Smooth muscle cell (in vitro differentiated cells): Measurements from ENCODE around the gene IQGAP3. TPM values are rescaled to one million over a fixed set of nuclear protein-coding genes. Genes with fewer than 3 reads are reported as not detected.

ENCODE experiments used
- DNase-seq: peaks from one replicate; lab custom pipeline; 2025; ENCODE audit not compliant: unreplicated experiment; lab: John Stamatoyannopoulos, UW
- H2AFZ ChIP-seq: fragments of 200-600 bp; sonication (generic); 2 replicates; pipeline ENCODE4 v1.6.0; 2016; ENCODE audit warnings: antibody characterized with exemption, low read depth, mild to moderate bottlenecking
- H3F3A ChIP-seq: fragments of 200-600 bp; sonication (generic); 2 replicates; pipeline ENCODE4 v1.6.0; 2017; ENCODE audit warnings: antibody characterized with exemption, low read depth
- H3K27ac ChIP-seq: fragments of 200-600 bp; sonication (generic); 2 replicates; pipeline ENCODE4 v1.5.1; 2016; ENCODE audit warnings: low read depth, mild to moderate bottlenecking
- H3K27me3 ChIP-seq: fragments of 200-600 bp; sonication (generic); 2 replicates; pipeline ENCODE4 v1.6.1; 2016; ENCODE audit warnings: low read depth, mild to moderate bottlenecking
- H3K36me3 ChIP-seq: fragments of 200-600 bp; sonication (generic); 2 replicates; pipeline ENCODE4 v1.5.1; 2016; ENCODE audit warnings: low read depth
- H3K4me1 ChIP-seq: fragments of 200-600 bp; sonication (generic); 2 replicates; pipeline ENCODE4 v1.5.1; 2016; ENCODE audit warnings: low read depth
- H3K4me2 ChIP-seq: fragments of 200-600 bp; sonication (generic); 2 replicates; pipeline ENCODE4 v1.6.0; 2016; ENCODE audit warnings: mild to moderate bottlenecking
- H3K4me3 ChIP-seq: fragments of 200-600 bp; sonication (generic); 2 replicates; pipeline ENCODE4 v1.5.1; 2016; ENCODE audit warnings: mild to moderate bottlenecking
- H3K79me2 ChIP-seq: fragments of 200-600 bp; sonication (generic); 2 replicates; pipeline ENCODE4 v1.6.0; 2016; ENCODE audit warnings: low read depth, mild to moderate bottlenecking
- H3K9ac ChIP-seq: fragments of 200-600 bp; sonication (generic); 2 replicates; pipeline ENCODE4 v1.6.0; 2016; ENCODE audit warnings: low read depth
- H3K9me3 ChIP-seq: fragments of 200-600 bp; sonication (generic); replicated peaks from 2 replicates; pipeline ENCODE4 v1.5.1; 2016; ENCODE audit warnings: low read depth
- H4K20me1 ChIP-seq: fragments of 200-600 bp; sonication (generic); 2 replicates; pipeline ENCODE4 v1.6.0; 2016; ENCODE audit warnings: low read depth
- WGBS: methylation state at CpG from one replicate; pipeline ENCODE4 v1.1.7; 2016; ENCODE audit warnings: low lambda C conversion rate; 5-methylcytosine and 5-hydroxymethylcytosine counted together
- polyA plus RNA-seq: library from polyadenylated mRNA; unstranded; fragments of >200 nt; fragmentation: Nextera tagmentation; extraction: Ambion mirVana; gene quantifications from 2 replicates; pipeline ENCODE4 v1.2.1, GENCODE V29; 2016
- total RNA-seq: library from RNA; depleted of rRNA; stranded (reverse); fragments of >200 nt; gene quantifications from 2 replicates; pipeline ENCODE4 v1.2.3, GENCODE V29; 2014
- TF ChIP-seq, protein P1 (sequence below): fragments of 200-600 bp; sonication (generic); IDR thresholded peaks from 2 replicates; pipeline ENCODE4 v1.5.1; 2017; ENCODE audit warnings: borderline replicate concordance, mild to moderate bottlenecking, antibody characterized with exemption; ENCODE audit not compliant: insufficient read depth, poor library complexity, severe bottlenecking

Gene IQGAP3
- total and polyA plus RNA-seq, 2 experiments from 2014 or later = 2.6 to 2.9 TPM

GRCh38 chr1:156524481-156524869, 47.9 kb downstream of the IQGAP3 start:
- Histone ChIP-seq H3K36me3 (no peaks in the 10 kb centered on the region), H3K9me3 (no peaks in the 10 kb centered on the region), H4K20me1 (no peaks in the 10 kb centered on the region), H3K9ac (no peak overlapping the region), H3K27me3 (no peaks in the 10 kb centered on the region), H3K79me2 (no peaks in the 10 kb centered on the region), H3K4me1 (no peaks in the 10 kb centered on the region), H2AFZ (no peak overlapping the region), H3K4me3 (no peak overlapping the region), H3K27ac (no peak overlapping the region), H3K4me2 (no peak overlapping the region), H3F3A (no peaks in the 10 kb centered on the region)
- DNase-seq = no peak
- 50% methylated on average over 3 of the region's 3 CpGs for WGBS
- TF ChIP-seq, protein P1, sequence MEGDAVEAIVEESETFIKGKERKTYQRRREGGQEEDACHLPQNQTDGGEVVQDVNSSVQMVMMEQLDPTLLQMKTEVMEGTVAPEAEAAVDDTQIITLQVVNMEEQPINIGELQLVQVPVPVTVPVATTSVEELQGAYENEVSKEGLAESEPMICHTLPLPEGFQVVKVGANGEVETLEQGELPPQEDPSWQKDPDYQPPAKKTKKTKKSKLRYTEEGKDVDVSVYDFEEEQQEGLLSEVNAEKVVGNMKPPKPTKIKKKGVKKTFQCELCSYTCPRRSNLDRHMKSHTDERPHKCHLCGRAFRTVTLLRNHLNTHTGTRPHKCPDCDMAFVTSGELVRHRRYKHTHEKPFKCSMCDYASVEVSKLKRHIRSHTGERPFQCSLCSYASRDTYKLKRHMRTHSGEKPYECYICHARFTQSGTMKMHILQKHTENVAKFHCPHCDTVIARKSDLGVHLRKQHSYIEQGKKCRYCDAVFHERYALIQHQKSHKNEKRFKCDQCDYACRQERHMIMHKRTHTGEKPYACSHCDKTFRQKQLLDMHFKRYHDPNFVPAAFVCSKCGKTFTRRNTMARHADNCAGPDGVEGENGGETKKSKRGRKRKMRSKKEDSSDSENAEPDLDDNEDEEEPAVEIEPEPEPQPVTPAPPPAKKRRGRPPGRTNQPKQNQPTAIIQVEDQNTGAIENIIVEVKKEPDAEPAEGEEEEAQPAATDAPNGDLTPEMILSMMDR = no peak

- TF ChIP-seq, protein P1 = no peak
- Histone ChIP-seq H3K4me3 (no peak overlapping the region), H4K20me1 (no peaks in the 10 kb centered on the region), H3K36me3 (no peaks in the 10 kb centered on the region), H3K4me2 (no peak overlapping the region), H3K4me1 (no peaks in the 10 kb centered on the region), H2AFZ (no peak overlapping the region), H3K9ac (no peak overlapping the region), H3K9me3 (no peaks in the 10 kb centered on the region), H3K79me2 (no peaks in the 10 kb centered on the region), H3F3A (no peaks in the 10 kb centered on the region), H3K27me3 (no peaks in the 10 kb centered on the region), H3K27ac (no peak overlapping the region)
- WGBS = 78% methylated on average over 2 of the region's 2 CpGs
- no peak for DNase-seq
These were observed 48.4 kb downstream of the IQGAP3 start for GRCh38 chr1:156523801-156524480.

GRCh38 chr1:156522443-156522970, 49.9 kb downstream of the IQGAP3 start:
- Histone ChIP-seq H3K27me3 (no peaks in the 10 kb centered on the region), H2AFZ (no peak overlapping the region), H3K9ac (no peak overlapping the region), H3K4me1 (no peaks in the 10 kb centered on the region), H3K9me3 (no peaks in the 10 kb centered on the region), H3F3A (no peaks in the 10 kb centered on the region), H4K20me1 (no peaks in the 10 kb centered on the region), H3K36me3 (no peaks in the 10 kb centered on the region), H3K79me2 (no peaks in the 10 kb centered on the region), H3K4me2 (no peak overlapping the region), H3K4me3 (no peak overlapping the region), H3K27ac (no peak overlapping the region)
- TF ChIP-seq, protein P1 = no peak
- DNase-seq = no peak

DNA sequence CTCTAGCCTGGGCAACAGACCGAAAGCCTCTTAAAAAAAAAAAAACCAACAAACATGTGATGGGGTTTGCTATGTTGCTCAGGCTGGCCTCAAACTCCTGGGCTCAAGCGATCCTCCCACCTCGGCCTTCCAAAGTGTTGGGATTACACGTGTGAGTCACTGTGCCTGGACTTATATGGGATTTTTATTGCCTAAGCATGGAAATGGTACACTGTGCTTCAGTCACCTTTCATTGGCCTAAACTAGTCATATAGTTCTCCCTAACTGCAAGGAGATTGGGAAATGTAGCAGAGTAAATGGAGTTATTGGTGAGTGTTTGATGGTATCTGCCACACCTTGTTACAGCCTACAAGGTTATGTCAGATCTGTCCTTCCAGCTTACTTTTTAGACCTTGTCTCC, 54.6 kb downstream of the IQGAP3 start:
- Histone ChIP-seq H3K9ac (no peak overlapping the region), H3K27me3 (no peaks in the 10 kb centered on the region), H4K20me1 (no peaks in the 10 kb centered on the region), H3F3A (no peaks in the 10 kb centered on the region), H3K4me3 (no peak overlapping the region), H2AFZ (no peak overlapping the region), H3K9me3 (no peaks in the 10 kb centered on the region), H3K36me3 (no peaks in the 10 kb centered on the region), H3K4me2 (no peak overlapping the region), H3K4me1 (no peaks in the 10 kb centered on the region), H3K27ac (no peak overlapping the region), H3K79me2 (no peaks in the 10 kb centered on the region)
- 49% methylated on average over 4 of the region's 4 CpGs for WGBS
- DNase-seq = no peak
- TF ChIP-seq, protein P1 = no peak
